ENCODE measurements around the gene NHERF2.
"Not testable (repeated sequence)": the region's sequence is repeated elsewhere in the genome, so short reads cannot be mapped to it uniquely, and the experiment has no call there.

NHERF2 gene

DNA sequence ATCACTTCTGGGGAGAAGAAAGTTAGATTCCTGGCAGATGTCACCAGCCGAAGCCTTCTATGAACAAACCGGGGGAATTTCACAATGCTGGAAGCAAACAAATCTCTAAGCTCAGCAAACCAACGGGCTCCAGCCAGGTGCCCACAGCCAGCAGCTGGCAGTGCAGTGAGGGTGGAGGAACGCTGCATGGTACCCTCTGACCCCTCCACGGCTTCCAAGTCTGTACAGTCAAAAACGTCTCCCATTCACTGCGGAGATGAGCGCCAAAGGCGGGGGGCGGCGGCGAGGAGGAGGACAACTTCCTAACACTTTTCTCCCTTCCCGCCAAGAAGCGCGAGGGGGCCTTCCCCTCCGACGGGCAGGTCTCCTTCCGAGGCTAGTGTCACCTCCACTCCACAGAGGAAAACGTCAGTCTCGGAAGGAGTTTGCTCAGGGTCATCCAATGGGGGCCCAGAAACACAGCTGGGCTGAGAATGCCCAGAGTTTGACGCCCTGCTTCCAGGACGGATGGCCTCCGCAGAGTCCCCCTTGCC lies 18.0 kb upstream of the NHERF2 start:
- TF ChIP-seq CTCF (conservative IDR thresholded peaks at IDR 0.05; ENCODE audit: low read depth, low read length), result no peak
- H3K4me3 ChIP-seq (ENCODE audit: low read length), result peak overlapping the region; percentile 76

GRCh38 chr16:2009164-2009711 lies 17.5 kb upstream of the NHERF2 start:
- no peak for DNase-seq (ENCODE audit: low read depth)
- peak overlapping the region; percentile 76 for H3K4me3 ChIP-seq (ENCODE audit: low read length)
- TF ChIP-seq CTCF (conservative IDR thresholded peaks at IDR 0.05; ENCODE audit: low read depth, low read length), result no peak

More for the DNA sequence above, 18.0 kb upstream of the NHERF2 start:
- no peak for DNase-seq (ENCODE audit: low read depth)

- no peak for TF ChIP-seq CTCF (conservative IDR thresholded peaks at IDR 0.05; ENCODE audit: low read depth, low read length)
These were observed 16.8 kb upstream of the NHERF2 start, which contains the start of gene ZNF598 for GRCh38 chr16:2009791-2010510. Gene ZNF598 (minus strand): TSS chr16:2009821.

GRCh38 chr16:2011726-2012125 lies 15.0 kb upstream of the NHERF2 start:
- H3K4me3 ChIP-seq (ENCODE audit: low read length); DNase-seq (ENCODE audit: low read depth): not testable (repeated sequence)

More at GRCh38 chr16:2009791-2010510, 16.8 kb upstream of the NHERF2 start, which contains the start of gene ZNF598:
- H3K4me3 ChIP-seq (ENCODE audit: low read length), result peak within 1 kb of the TSS; percentile 76
- no peak for DNase-seq (ENCODE audit: low read depth)

DNA sequence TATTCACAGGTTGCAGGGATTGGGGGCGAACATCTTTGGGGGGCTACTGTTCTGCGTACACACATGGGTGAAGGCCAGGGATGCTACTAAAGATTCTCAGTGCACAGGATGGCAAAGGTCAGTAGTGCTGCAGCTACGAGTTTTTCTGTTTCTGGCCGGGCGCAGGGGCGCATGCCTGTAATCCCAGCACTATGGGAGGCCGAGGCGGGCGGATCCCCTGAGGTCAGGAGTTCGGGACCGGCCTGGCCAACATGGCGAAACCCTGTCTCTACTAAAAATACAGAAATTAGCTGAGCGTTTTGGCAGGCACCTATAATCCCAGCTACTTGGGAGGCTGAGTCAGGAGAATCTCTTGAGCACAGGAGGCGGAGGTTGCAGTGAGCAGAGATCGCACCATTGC lies 13.2 kb upstream of the NHERF2 start:
- TF ChIP-seq CTCF (conservative IDR thresholded peaks at IDR 0.05; ENCODE audit: low read depth, low read length), result no peak
- H3K4me3 ChIP-seq (ENCODE audit: low read length), result no peak overlapping the region
- no peak for DNase-seq (ENCODE audit: low read depth)

- no peak for DNase-seq (ENCODE audit: low read depth)
- no peak for TF ChIP-seq CTCF (conservative IDR thresholded peaks at IDR 0.05; ENCODE audit: low read depth, low read length)
These were observed 11.4 kb upstream of the NHERF2 start for GRCh38 chr16:2015117-2015946.

GRCh38 chr16:2015947-2016208 lies 10.8 kb upstream of the NHERF2 start:
- no peak overlapping the region for H3K4me3 ChIP-seq (ENCODE audit: low read length)
- no peak for TF ChIP-seq CTCF (conservative IDR thresholded peaks at IDR 0.05; ENCODE audit: low read depth, low read length)
- DNase-seq (ENCODE audit: low read depth), result no peak

More at GRCh38 chr16:2015117-2015946, 11.4 kb upstream of the NHERF2 start:
- no peak overlapping the region for H3K4me3 ChIP-seq (ENCODE audit: low read length)
